Measurements from ENCODE around the gene CDC14A. TPM values are rescaled to one million over a fixed set of nuclear protein-coding genes. Genes with fewer than 3 reads are reported as not detected.

The CDC14A gene
- total RNA-seq, 1 experiment from 2014 or later = 6.6 TPM

GRCh38 chr1:100538913-100539835 is 186.9 kb downstream of the CDC14A start:
- H3K4me1 ChIP-seq (ENCODE audit: control insufficient read depth, insufficient read depth, low read length) = no peaks in the 10 kb centered on the region
- ATAC-seq (peak; percentile 81), DNase-seq (ENCODE audit: low read depth, low spot score) (no peak)
- peak overlapping the region; percentile 9 to 16; a peak in 1 of 4 replicates for H3K4me3 ChIP-seq (ENCODE audit: low read depth in 2 of 2, low read length in 2 of 2)
- intact Hi-C loops (cut with micrococcal nuclease; ENCODE audit: unreplicated experiment) = loop anchor here (5.0 kb wide), 1 partner anchor 328 kb away; no protein-coding TSS in a partner anchor
- in situ Hi-C loops (cut with HindIII; ENCODE audit: low pct_unique_long_range_greater_than_20kb, low sequenced_read_pairs) = no loop called here
- no peaks in the 10 kb centered on the region for H3K9me3 ChIP-seq (ENCODE audit: control insufficient read depth, insufficient read depth, low read depth, low read length)
- H3K27me3 ChIP-seq (ENCODE audit: control insufficient read depth, insufficient read depth, low read length) = peaks cover 17% of the 10 kb centered on the region
- CTCF ChIA-PET = no interaction called here
- BruUV-seq (replicated peaks) = no TSS peak
- no peaks in the 10 kb centered on the region for H3K36me3 ChIP-seq (ENCODE audit: control insufficient read depth, insufficient read depth, low read length)
- POLR2A ChIA-PET = no interaction called here
- H3K27ac ChIP-seq (ENCODE audit: low read length) = no peak overlapping the region
- TF ChIP-seq POLR2AphosphoS5 (IDR thresholded peaks at IDR 0.05; ENCODE audit: low read depth, low read length) (no peak), CTCF (IDR thresholded peaks at IDR 0.05) (peak; percentile 13; the same call in 1 of the 2 replicates)

- TF ChIP-seq REST (IDR thresholded peaks at IDR 0.05; ENCODE audit: insufficient read depth in 1 of 2, low read depth in 2 of 2, low read length in 1 of 2) (no peak), SIN3A (IDR thresholded peaks at IDR 0.05; ENCODE audit: borderline replicate concordance, insufficient read depth, low read depth, low read length) (no peak), TCF7L2 (IDR thresholded peaks at IDR 0.05; ENCODE audit: low read depth, low read length) (no peak), POLR2AphosphoS5 (IDR thresholded peaks at IDR 0.05; ENCODE audit: low read depth, low read length) (no peak), CTCF (IDR thresholded peaks at IDR 0.05) (no peak)
- Histone ChIP-seq H3K9me3 (ENCODE audit: control insufficient read depth, insufficient read depth, low read depth, low read length) (no peaks in the 10 kb centered on the region), H3K27ac (ENCODE audit: low read length) (no peak overlapping the region), H3K4me3 (ENCODE audit: low read depth in 2 of 2, low read length in 2 of 2) (0 out of 4 replicates have a peak overlapping the region, but pooled peaks of 1 of the 2 experiments have one; percentile 9), H3K27me3 (ENCODE audit: control insufficient read depth, insufficient read depth, low read length) (peaks cover 17% of the 10 kb centered on the region), H3K4me1 (ENCODE audit: control insufficient read depth, insufficient read depth, low read length) (no peaks in the 10 kb centered on the region), H3K36me3 (ENCODE audit: control insufficient read depth, insufficient read depth, low read length) (no peaks in the 10 kb centered on the region)
- no TSS peak for BruUV-seq (replicated peaks)
- CTCF ChIA-PET = no interaction called here
- POLR2A ChIA-PET = no interaction called here
- intact Hi-C loops (cut with micrococcal nuclease; ENCODE audit: unreplicated experiment) = loop anchor here (5.0 kb wide), 1 partner anchor 327 kb away; no protein-coding TSS in a partner anchor
- ATAC-seq (peak; percentile 79), DNase-seq (ENCODE audit: low read depth, low spot score) (no peak)
- in situ Hi-C loops (cut with HindIII; ENCODE audit: low pct_unique_long_range_greater_than_20kb, low sequenced_read_pairs) = no loop called here
Observed at GRCh38 chr1:100539836-100540536, 187.7 kb downstream of the CDC14A start.
